ENCODE measurements around the gene COMMD7.

The COMMD7 gene

GRCh38 chr20:32652739-32653526 is 90.3 kb downstream of the COMMD7 start:
- in situ Hi-C loops (cut with HindIII; ENCODE audit: low sequenced_read_pairs), result no loop called here
